ENCODE data around the gene SHROOM3. TPM values are rescaled to one million over a fixed set of nuclear protein-coding genes. Genes with fewer than 3 reads are reported as not detected.

Gene SHROOM3
- total RNA-seq, 1 experiment from 2014 or later: 27.6 TPM

GRCh38 chr4:76697129-76697803 is 262.2 kb downstream of the SHROOM3 start:
- Histone ChIP-seq H2BK120ac (ENCODE audit: low read depth, low read length, poor library complexity, severe bottlenecking) (no peak overlapping the region), H3K27ac (ENCODE audit: insufficient read length, low read depth, low read length) (no peak overlapping the region), H3K18ac (ENCODE audit: insufficient read length, low read depth, low read length) (no peak overlapping the region), H3K79me2 (ENCODE audit: insufficient read depth, low read length) (peaks cover 23% of the 10 kb centered on the region; the same call in 1 of the 2 replicates), H3K4me2 (ENCODE audit: insufficient read depth, insufficient read length, low read length) (no peak overlapping the region), H2BK5ac (ENCODE audit: insufficient read length, low read length) (no peak overlapping the region), H2AFZ (ENCODE audit: low read length) (no peak overlapping the region), H3K4ac (ENCODE audit: low read depth, low read length) (no peak overlapping the region), H3K27me3 (ENCODE audit: insufficient read depth, low read length) (no peaks in the 10 kb centered on the region; the same call in 1 of the 2 replicates), H4K91ac (ENCODE audit: insufficient read length, low read depth, low read length) (no peak overlapping the region), H3K9me3 (ENCODE audit: control insufficient read depth, low read depth, low read length) (no peaks in the 10 kb centered on the region), H3K79me1 (ENCODE audit: insufficient read depth, low read depth, low read length, poor library complexity, severe bottlenecking) (peaks cover 10% of the 10 kb centered on the region), H2AK5ac (ENCODE audit: insufficient read length, low read length) (no peak overlapping the region), H3T11ph (ENCODE audit: low read length) (no peak overlapping the region), H3K9ac (ENCODE audit: extremely low read depth, insufficient read length, low read length) (no peak overlapping the region), H4K5ac (ENCODE audit: insufficient read length, low read depth, low read length) (no peak overlapping the region), H3K23me2 (ENCODE audit: insufficient read length, low read depth, low read length, poor library complexity, severe bottlenecking) (no peaks in the 10 kb centered on the region), H4K20me1 (ENCODE audit: control insufficient read depth, insufficient read depth, insufficient read length) (no peaks in the 10 kb centered on the region), H3K23ac (ENCODE audit: insufficient read length, low read depth, low read length) (no peak overlapping the region), H2BK12ac (ENCODE audit: insufficient read length, low read depth, low read length) (no peak overlapping the region), H2BK15ac (ENCODE audit: low read depth, low read length) (no peak overlapping the region), H3K14ac (ENCODE audit: insufficient read depth, low read length) (no peak overlapping the region), H3K56ac (ENCODE audit: insufficient read length, low read depth, low read length) (no peak overlapping the region), H4K8ac (replicated peaks; ENCODE audit: insufficient read length, low read depth, low read length) (no peak overlapping the region), H2BK20ac (ENCODE audit: low read depth, low read length, poor library complexity, severe bottlenecking) (no peak overlapping the region), H3K4me1 (ENCODE audit: insufficient read depth, low read length) (peaks cover 30% of the 10 kb centered on the region)
- DNase-seq: no peak
- H3K4me3 Mint-ChIP-seq: peak overlapping the region in 1 of 2 experiments; percentile 57; a peak in 1 of 5 replicates
- H3K4me1 Mint-ChIP-seq: peaks cover 58 to 71% of the 10 kb centered on the region in 2 experiments
- no peaks in the 10 kb centered on the region for H3K27me3 Mint-ChIP-seq (ENCODE audit: low read depth)
- no peaks in the 10 kb centered on the region for H3K9me3 Mint-ChIP-seq
- H3K27ac Mint-ChIP-seq: peak overlapping the region in 2 of 3 experiments; percentile 74 to 82; a peak in 4 of 7 replicates
- TF ChIP-seq CTCF (conservative IDR thresholded peaks at IDR 0.05): no peak; the same call in 2 of the 3 replicates
- WGBS (ENCODE audit: extremely low coverage, insufficient read length, low lambda C conversion rate): no CpG with 5 or more reads among the region's 3 CpGs
- H3K36me3 Mint-ChIP-seq (ENCODE audit: insufficient read depth in 1 of 3, low read depth in 3 of 3): peaks cover 0 to 6% (median 3%) of the 10 kb centered on the region in 3 experiments; a peak in 1 of 7 replicates
